GM18505 (cell line): ENCODE data around the gene PGLYRP4.
"Not testable (repeated sequence)": the region's sequence is repeated elsewhere in the genome, so short reads cannot be mapped to it uniquely, and the experiment has no call there.

ENCODE experiments used
- ATAC-seq: cut with Tn5 transposase; IDR thresholded peaks from one replicate; pipeline ENCODE4 v1.9.1; 2021; ENCODE audit not compliant: unreplicated experiment
- POLR2A ChIP-seq: IDR thresholded peaks from 4 replicates; pipeline ENCODE4 v1.6.1; 2011; ENCODE audit warnings: borderline replicate concordance; ENCODE audit not compliant: insufficient read depth, insufficient read length; ENCODE audit errors: extremely low read depth

PGLYRP4 gene

DNA sequence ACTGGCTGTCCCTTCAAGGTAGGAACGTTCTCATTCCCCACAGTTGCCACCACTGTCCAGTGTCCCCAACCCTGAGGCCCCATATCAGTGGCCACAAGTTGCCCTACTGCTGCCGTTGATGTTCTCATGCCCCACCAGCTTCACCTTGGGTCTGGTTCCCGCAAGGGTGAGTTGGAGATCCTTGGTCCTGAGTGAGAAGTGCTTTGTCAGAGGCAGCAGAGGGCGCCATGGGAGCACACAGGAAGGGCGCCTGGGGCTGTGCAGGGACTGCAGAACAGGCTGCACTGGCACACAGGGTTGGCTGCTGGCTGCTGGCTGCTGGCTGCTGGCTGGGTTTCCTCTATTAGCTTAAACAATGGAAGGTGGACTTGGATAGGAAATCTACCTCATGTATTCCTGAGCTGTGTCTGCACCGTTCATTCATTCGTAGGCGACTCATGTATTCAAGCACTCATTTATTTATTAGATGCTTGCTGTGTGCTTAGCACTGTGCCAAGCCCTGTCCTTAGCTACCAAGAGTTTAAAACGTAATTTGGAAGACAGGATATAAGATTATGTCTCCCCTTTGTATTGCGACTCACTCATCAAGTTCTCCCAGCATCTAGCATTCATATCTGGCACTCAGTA is 6.9 kb upstream of the PGLYRP4 start:
- ATAC-seq, result no peak
- no peak for TF ChIP-seq POLR2A

DNA sequence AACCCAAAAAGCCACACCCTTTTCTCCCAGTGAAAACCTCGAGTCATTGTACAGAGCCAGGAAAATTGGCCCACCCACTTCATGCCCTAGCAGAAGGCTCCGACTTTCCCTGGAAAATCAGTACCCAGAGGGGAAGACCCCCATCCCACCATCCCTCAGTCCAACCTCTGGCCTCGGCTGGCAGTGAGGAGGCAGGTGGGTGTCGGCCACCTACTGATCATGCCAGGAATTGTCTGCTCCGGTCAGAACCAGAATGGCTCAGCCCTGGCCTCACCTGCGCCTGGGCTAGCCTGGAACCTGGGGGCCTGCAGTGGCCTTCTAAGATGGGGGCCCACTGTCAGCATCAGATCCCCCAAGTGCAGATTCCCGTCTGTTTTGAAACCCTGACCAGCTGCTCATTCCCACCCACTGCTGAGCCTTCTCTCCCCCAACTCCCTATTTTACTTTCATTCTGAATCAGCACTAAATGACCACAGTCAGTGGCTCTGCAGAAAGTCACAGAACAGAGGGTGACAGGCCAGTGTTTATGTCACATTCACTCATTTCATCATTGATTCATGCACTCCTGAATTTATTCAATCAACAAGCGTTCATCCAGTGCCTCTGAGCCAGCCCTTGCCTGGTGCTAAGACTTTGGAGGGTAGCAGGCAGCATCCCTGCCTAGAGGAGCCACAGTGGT is 6.0 kb upstream of the PGLYRP4 start:
- ATAC-seq, result no peak
- no peak for TF ChIP-seq POLR2A

DNA sequence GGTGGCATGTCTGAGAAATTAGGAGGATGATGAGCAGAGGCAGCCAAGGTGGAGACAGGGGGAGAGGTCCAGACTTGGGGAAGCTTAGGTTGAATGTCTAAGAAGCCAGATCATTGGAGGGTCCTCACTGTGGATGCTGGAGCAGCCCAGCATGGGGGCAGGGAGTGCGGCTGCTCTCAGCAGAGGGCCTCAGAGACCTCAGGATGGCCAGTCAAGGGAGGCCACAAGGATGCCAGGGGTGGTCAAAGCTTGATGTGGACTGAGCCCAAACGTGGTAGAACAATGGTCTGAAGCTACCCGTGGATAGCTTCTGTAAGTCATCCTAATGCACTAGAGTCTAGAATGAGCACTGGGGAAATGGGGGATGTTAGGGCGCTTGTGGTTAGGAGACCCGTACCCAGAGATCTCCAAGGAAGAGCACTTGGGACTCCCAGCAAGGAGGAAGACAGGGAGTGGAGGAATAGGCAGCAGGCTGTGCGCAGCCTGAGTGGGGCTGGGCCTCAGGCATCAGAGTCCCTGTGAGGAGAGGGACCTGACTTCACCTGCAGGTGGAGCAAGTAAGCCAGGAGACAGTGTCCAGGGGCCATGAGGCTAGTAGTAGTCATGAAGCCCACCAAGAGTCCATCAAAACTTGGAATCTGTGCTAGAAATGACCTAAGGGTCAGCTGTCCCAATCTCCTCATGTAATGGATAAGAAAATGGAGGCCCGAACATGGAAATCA is 4.7 kb upstream of the PGLYRP4 start:
- ATAC-seq, result no peak
- no peak for TF ChIP-seq POLR2A

DNA sequence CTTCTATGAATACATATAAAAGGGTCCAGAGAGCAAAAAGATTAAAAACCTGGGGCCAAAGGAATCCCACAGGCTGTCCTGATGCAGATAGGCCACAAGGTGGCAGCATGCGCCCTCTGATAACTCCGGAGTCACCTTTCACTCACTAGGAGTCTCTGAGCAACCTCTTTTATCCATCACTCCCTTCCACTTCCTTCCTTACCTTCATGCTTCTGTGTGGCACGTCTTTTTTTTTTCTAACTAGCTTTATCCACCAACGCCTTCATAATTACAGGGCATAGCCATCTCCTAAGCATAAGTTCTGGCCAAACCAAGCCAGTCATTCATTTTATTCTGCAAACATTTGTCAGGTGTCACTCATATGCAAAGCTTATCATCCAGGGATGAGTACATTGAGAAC is 3.9 kb upstream of the PGLYRP4 start:
- no peak for ATAC-seq
- TF ChIP-seq POLR2A, result no peak

DNA sequence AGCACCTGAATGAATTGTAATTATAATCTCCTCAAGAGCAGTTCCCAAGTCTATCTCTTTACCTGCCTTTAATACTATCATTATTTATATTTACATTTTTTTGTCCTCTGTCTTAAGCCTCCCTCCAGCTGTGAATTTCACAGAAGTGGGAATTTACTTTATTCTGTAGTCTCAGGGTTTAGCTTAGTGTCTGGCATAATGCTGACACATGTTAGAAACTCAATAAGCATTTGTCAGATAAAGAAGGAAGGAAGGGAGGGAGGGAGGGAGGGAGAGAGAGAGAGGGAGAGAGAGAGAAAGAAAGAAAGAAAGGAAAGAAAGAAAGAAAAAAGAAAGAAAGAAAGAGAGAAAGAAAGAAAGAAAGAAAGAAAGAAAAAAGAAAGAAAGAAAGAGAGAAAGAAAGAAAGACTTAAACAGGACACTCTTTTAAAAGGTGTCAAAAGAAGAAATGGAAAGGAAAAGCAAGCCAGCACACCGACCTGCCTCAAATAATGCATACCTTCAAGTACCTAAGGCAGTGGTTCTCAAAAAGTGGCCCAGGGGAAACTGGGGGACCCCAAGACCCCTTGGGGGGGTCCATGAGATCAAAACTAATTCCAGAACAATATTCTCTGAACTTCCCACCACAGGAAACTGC is 1.8 kb upstream of the PGLYRP4 start:
- ATAC-seq, result no peak
- TF ChIP-seq POLR2A, result no peak

DNA sequence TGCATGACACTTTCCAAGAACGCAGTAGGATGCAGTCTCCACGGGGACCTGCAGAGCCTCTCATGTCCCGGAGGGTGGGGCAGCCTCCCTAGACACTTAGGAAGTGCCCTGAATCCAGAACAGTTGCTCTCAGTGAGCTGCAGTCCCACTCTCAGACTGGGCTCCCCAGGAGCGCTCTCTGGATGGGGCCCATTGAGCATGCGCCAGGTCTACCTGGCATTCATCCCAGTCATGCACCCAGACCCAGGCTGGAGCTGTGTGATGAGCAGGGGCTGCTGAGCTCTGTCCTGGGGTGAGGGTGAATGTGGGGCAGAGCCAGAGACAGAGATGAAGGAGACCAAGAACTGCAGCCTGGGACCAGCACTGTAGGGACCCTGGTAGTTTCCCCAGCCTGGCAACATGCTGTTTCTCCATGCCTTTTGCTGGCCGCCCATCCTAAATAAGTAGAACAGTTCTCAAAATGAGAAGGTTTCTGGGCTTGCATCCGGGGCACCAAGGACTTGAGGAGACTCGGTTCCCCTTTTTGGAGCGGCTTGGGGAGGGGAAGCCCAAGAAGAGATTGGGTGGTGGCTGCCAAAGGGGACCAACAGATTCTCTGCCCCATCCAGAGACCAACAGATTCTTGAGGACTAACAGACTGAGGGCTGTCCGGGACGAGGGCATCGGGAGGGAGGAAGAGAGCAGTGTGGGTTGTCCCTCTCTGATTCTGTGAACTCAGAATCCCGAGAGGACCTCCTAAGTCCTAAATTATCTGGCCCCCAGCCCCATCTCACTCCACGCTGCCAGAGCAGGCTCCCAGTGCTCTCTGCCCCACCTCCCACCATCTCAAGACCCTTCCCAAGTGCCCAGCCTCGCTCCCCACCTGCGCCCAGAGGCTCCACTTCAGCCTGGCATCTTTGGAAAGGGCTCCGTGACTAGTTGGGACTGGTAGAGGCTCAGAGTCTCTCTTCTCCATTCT is 1.0 kb upstream of the PGLYRP4 start:
- no peak for TF ChIP-seq POLR2A
- ATAC-seq, result no peak

DNA sequence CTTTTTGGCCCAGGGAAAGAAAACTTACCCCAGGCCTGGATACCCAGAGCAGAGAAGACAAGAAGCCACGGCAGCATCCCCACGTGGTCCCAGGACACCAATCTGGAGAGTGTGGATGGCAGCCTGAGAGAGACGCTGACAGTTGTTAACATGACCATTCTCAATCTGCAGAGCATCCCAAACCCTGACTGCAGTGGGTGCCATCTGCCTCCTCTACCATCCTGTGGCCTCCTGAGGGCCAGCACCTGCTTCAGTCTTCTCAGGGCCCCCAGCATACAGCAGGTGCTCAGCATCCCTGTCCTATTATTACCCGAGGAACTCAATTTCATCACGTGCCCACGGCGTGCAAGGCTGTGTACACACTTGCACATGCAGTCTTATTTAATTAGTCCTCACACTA is 785 bp downstream of the PGLYRP4 start:
- ATAC-seq, result no peak
- TF ChIP-seq POLR2A, result no peak

DNA sequence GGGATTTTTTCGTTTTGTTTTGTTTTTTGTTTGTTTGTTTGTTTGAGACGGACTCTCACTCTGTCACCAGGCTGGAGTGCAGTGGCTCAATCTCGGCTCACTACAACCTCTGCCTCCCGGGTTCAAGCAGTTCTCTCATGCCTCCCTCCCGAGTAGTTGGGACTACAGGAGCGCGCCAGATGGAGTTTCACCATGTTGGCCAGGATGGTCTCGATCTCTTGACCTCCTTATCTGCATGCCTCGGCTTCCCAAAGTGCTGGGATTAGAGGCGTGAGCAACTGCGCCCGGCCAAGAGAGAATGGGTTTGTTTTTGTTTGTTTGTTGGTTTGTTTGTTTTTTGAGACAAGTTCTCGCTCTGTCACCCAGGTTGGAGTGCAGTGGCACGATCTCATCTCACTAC is 1.6 kb downstream of the PGLYRP4 start:
- ATAC-seq, result not testable (repeated sequence)

DNA sequence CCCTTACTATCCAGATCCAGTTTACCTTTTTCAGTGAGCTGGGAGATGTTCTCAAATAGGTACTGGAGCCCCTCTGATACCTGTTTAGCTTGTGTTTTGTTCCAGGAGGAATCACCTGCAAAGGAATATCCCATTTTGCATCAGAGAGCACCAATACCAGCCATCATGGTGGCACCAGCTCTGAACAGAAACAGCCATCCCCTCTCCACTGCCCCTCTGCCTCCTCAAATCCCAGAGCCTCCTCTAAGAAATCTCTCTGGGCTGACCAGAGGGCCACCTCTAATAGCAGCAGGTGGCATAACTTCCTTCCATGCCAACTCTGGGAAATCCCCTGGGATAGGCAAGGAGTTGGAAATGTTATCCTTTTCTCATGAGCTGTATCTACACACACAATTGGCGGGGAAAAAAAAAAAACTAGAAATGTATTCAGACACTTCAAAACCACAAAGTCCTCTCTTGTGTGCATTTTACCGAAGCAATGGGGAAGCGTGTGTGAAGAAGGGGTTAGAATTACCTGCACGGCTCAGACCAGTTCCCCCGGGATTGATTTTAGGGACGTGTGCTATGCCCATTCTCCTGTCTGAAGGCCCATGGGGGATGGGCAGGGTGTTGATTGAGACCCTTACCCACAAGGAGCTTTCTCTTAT is 2.4 kb downstream of the PGLYRP4 start:
- no peak for ATAC-seq
- no peak for TF ChIP-seq POLR2A

DNA sequence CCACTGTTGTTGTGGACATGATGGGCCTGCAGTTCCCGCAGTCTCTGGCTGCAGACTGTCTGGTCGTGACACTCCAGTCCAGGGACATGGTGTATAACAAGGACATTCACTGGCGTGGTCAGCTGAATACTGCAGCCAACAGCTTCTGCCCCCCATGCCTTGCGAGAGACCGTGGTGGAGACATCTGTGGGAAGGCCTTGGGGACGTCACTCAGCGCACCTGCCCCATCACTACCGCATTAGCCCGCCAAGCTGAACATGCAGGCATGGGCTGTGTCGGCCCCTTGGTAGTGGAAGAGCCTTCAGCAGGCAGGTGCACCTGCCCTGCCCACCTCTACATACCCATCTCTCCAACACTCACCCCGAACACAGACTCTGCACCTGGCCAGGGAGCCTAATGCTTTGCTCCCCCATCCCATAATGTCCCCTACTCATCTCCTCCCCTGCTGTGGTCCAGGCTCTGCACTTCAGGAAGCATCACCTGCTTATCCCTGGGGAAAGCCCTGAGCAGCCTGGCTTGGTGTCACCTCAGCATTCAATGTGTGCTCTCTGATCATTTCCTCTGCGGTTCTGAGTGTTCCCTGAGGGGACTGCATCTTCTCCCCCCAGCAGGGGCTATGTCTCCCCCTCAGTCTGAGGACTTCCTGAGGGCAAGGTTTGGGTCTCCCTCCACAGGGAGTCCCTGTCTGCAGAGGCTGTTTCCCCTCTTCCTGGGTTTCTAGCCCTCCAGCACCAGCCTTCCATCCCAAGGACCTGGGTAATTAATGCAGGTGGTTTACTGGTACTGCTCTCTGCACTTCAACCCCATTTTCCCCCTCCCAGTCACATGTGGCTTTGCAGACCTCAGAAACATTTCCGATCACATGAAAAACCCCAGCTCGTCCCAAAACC is 3.2 kb downstream of the PGLYRP4 start:
- ATAC-seq, result no peak
- no peak for TF ChIP-seq POLR2A

DNA sequence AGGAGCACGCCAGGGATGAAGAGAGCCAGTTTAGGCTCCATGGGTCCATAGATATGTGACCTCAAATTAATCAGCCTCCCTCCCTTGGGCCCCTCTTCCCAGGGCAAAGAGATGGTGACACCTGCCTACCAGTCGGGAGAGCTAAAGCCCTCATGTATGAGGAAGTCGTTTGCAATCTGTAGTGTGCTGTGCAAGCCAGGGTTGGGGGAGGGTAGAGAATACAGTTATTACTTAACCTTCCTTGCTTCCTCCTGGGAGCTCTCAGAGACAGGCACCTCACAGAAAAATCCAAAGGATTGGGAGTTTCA is 4.0 kb downstream of the PGLYRP4 start:
- ATAC-seq, result no peak
- TF ChIP-seq POLR2A, result no peak
